SK-N-SH (cell line): ENCODE measurements around the gene TBC1D30. TPM values are rescaled to one million over a fixed set of nuclear protein-coding genes. Genes with fewer than 3 reads are reported as not detected.

Source experiments
- CTCF ChIA-PET: fragments of 300-600, 350-600 bp; formaldehyde crosslinking; extraction: SDS; loops from one replicate; lab custom pipeline; 2021; lab: Yijun Ruan, JAX
- POLR2A ChIA-PET: fragments of 350-600 bp; sonication (Branson Sonifier 250); formaldehyde crosslinking; extraction: SDS; loops from one replicate; lab custom pipeline; 2020; ENCODE audit warnings: antibody characterized with exemption, inconsistent platforms; lab: Yijun Ruan, JAX
- DNase-seq: peaks from one replicate; pipeline ENCODE4 v3.0.0; 2012
- H2AFZ ChIP-seq: fragments of 200-600 bp; sonication (generic); 2 replicates; pipeline ENCODE4 v1.8.1; 2016; ENCODE audit warnings: antibody characterized with exemption, mild to moderate bottlenecking, low read depth
- H3F3A ChIP-seq: fragments of 200-600 bp; sonication (generic); replicated peaks from 2 replicates; pipeline ENCODE3; 2016; ENCODE audit warnings: antibody characterized with exemption, mild to moderate bottlenecking; ENCODE audit not compliant: insufficient read depth
- H3K27ac ChIP-seq, 2 experiments: fragments of 200-500 bp in 1 of 2; fragments of 200-600 bp in 1 of 2; sonication (Bioruptor generic) in 1 of 2; sonication (generic), shearing (Covaris generic) in 1 of 2; 2 replicates each; pipeline versions ENCODE4 v1.5.1 to v1.6.1; 2014 to 2016; ENCODE audit warnings: low read depth in 2 of 2, inconsistent platforms in 1 of 2, low read length in 1 of 2, mild to moderate bottlenecking in 1 of 2, mixed read lengths in 1 of 2
- H3K27me3 ChIP-seq: fragments of 200-600 bp; sonication (generic), shearing (Covaris generic); 2 replicates; pipeline ENCODE4 v1.6.1; 2016; ENCODE audit warnings: mixed run types; ENCODE audit not compliant: insufficient read depth
- H3K36me3 ChIP-seq, 2 experiments: fragments of 200-500 bp in 1 of 2; fragments of 200-600 bp in 1 of 2; sonication (Bioruptor generic) in 1 of 2; sonication (generic) in 1 of 2; replicated peaks in 1 of 2; 2 replicates each; pipeline versions ENCODE3 to v1.5.1; 2014 to 2016; ENCODE audit warnings: low read length in 1 of 2, mild to moderate bottlenecking in 1 of 2; ENCODE audit not compliant: insufficient read depth in 2 of 2, control insufficient read depth in 1 of 2
- H3K4me1 ChIP-seq, 2 experiments: fragments of 200-500 bp in 1 of 2; fragments of 200-600 bp in 1 of 2; sonication (Bioruptor generic) in 1 of 2; sonication (generic), shearing (Covaris generic) in 1 of 2; 2 replicates each; pipeline versions ENCODE4 v1.5.1 to v1.6.1; 2014 to 2016; ENCODE audit warnings: low read depth in 1 of 2, low read length in 1 of 2, mixed run types in 1 of 2; ENCODE audit not compliant: insufficient read depth in 2 of 2, control insufficient read depth in 1 of 2
- H3K4me2 ChIP-seq: fragments of 200-600 bp; sonication (generic), shearing (Covaris generic); 2 replicates; pipeline ENCODE4 v1.6.1; 2017; ENCODE audit warnings: mixed run types
- H3K4me3 ChIP-seq, 2 experiments: fragments of 200-500 bp in 1 of 2; fragments of 200-600 bp in 1 of 2; sonication (Bioruptor generic) in 1 of 2; sonication (generic), shearing (Covaris generic) in 1 of 2; 2 replicates each; pipeline versions ENCODE4 v1.5.1 to v1.8.1; 2014 to 2016; ENCODE audit warnings: low read depth in 2 of 2, inconsistent platforms in 1 of 2, low read length in 1 of 2, mild to moderate bottlenecking in 1 of 2, mixed read lengths in 1 of 2, moderate library complexity in 1 of 2
- H3K79me2 ChIP-seq: fragments of 200-600 bp; sonication (generic); 2 replicates; pipeline ENCODE4 v1.8.1; 2017; ENCODE audit warnings: mild to moderate bottlenecking; ENCODE audit not compliant: insufficient read depth
- H3K9ac ChIP-seq: fragments of 200-600 bp; sonication (generic); 2 replicates; pipeline ENCODE4 v1.6.1; 2017; ENCODE audit warnings: mixed run types
- H3K9me2 ChIP-seq: fragments of 200-600 bp; sonication (generic); 2 replicates; pipeline ENCODE4 v1.6.1; 2017; ENCODE audit warnings: mixed run types
- H3K9me3 ChIP-seq: fragments of 200-600 bp; sonication (generic); 2 replicates; pipeline ENCODE4 v1.6.1; 2017; ENCODE audit warnings: mixed run types, mild to moderate bottlenecking, moderate library complexity
- H4K20me1 ChIP-seq: fragments of 200-600 bp; sonication (generic); 2 replicates; pipeline ENCODE4 v1.6.1; 2017; ENCODE audit warnings: mild to moderate bottlenecking, mixed run types; ENCODE audit not compliant: insufficient read depth
- GATA2 ChIP-seq: sonication (generic); formaldehyde crosslinking; IDR thresholded peaks from 2 replicates; pipeline ENCODE4 v1.5.0; 2020; ENCODE audit warnings: mild to moderate bottlenecking, missing genetic modification reagents
- IRF3 ChIP-seq: fragments of 150-350 bp; IDR thresholded peaks from 2 replicates; pipeline ENCODE4 v1.6.1; 2016; ENCODE audit warnings: mild to moderate bottlenecking, low read depth, low read length
- JUND ChIP-seq: IDR thresholded peaks from 2 replicates; pipeline ENCODE4 v1.4.0; 2012
- POLR2AphosphoS5 ChIP-seq: IDR thresholded peaks from 2 replicates; pipeline ENCODE4 v1.6.1; 2012; ENCODE audit warnings: low read depth, low read length
- RCOR1 ChIP-seq: fragments of 150-350 bp; IDR thresholded peaks from 2 replicates; pipeline ENCODE4 v1.6.1; 2017; ENCODE audit warnings: antibody characterized with exemption, low read length
- RXRA ChIP-seq: IDR thresholded peaks from 2 replicates; pipeline ENCODE4 v1.4.0; 2012; ENCODE audit warnings: low read depth, mild to moderate bottlenecking, borderline replicate concordance
- USF1 ChIP-seq: IDR thresholded peaks from 2 replicates; pipeline ENCODE4 v1.4.0; 2012; ENCODE audit warnings: low read depth, borderline replicate concordance
- WGBS: methylation state at CpG from one replicate; pipeline ENCODE4 v1.1.6; 2017; ENCODE audit warnings: low lambda C conversion rate; 5-methylcytosine and 5-hydroxymethylcytosine counted together
- polyA plus RNA-seq, 3 experiments: library from polyadenylated mRNA; depleted of rRNA; stranded (reverse); fragments of >200 nt; gene quantifications; 2 replicates each; pipeline ENCODE4 v1.2.3, GENCODE V29; 2012
- TF ChIP-seq, protein P1 (sequence below): IDR thresholded peaks from 2 replicates; pipeline ENCODE4 v1.6.1; 2012; ENCODE audit warnings: mild to moderate bottlenecking, low read depth, low read length, moderate library complexity

Gene TBC1D30
- polyA plus RNA-seq, 1 of the 3 experiments (the other 2 are of a cell fraction), result 0.23 TPM

DNA sequence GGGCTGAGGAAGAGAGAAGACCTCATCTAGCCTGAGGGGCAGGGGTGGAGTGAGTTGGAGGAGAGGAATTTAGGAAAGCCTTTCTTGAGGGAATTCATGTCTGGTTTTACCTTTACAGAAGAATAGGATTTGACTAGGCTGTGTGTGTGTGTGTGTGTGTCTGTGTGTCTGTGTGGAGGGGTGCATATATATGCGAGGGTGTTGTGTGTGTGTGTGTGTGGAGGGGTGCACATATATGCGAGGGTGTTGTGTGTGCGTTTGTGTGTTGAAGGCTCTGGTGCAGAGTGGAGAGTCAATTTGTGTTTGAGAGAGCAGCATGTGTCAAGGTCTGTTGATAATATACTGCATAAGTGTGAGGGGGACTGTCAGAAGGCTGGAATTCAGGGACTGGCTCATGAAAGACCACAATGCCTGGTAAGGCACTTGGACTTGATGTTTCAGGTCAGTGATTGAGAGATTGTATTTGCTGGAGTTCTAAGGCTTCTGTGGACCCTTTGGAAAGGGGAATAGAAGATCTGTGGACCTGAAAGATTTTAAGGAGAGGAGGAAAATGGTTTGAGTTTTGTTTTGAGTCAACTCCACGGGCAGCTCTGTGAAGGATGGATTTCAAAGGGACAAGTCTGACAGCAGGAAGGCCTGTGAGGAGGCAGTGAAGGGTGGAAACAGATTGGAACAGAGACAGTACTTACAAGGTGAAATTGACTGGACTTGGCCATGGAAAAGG lies 34.6 kb downstream of the TBC1D30 start:
- no peaks in the 10 kb centered on the region for H3K79me2 ChIP-seq
- WGBS, result 43% methylated on average over 4 of the region's 4 CpGs
- H2AFZ ChIP-seq, result no peak overlapping the region

More for the DNA sequence above, 34.6 kb downstream of the TBC1D30 start:
- ChIA-PET CTCF (no interaction called here), POLR2A (no interaction called here)
- no peaks in the 10 kb centered on the region for H4K20me1 ChIP-seq
- H3K4me3 ChIP-seq, result no peak overlapping the region
- H3K9ac ChIP-seq, result no peak overlapping the region
- peaks cover 13% of the 10 kb centered on the region; the same call in 1 of the 2 replicates for H3K27me3 ChIP-seq
- no peaks in the 10 kb centered on the region for H3K4me1 ChIP-seq
- H3K9me3 ChIP-seq, result no peaks in the 10 kb centered on the region
- no peaks in the 10 kb centered on the region for H3F3A ChIP-seq
- no peak overlapping the region for H3K4me2 ChIP-seq
- no peaks in the 10 kb centered on the region for H3K9me2 ChIP-seq
- no peak overlapping the region for H3K27ac ChIP-seq
- H3K36me3 ChIP-seq, result no peaks in the 10 kb centered on the region
- no peak for DNase-seq
- TF ChIP-seq RCOR1 (no peak), USF1 (no peak), RXRA (no peak), GATA2 (CRISPR knock-in tag) (no peak), JUND (no peak), IRF3 (no peak), POLR2AphosphoS5 (no peak)
- TF ChIP-seq, protein P1, sequence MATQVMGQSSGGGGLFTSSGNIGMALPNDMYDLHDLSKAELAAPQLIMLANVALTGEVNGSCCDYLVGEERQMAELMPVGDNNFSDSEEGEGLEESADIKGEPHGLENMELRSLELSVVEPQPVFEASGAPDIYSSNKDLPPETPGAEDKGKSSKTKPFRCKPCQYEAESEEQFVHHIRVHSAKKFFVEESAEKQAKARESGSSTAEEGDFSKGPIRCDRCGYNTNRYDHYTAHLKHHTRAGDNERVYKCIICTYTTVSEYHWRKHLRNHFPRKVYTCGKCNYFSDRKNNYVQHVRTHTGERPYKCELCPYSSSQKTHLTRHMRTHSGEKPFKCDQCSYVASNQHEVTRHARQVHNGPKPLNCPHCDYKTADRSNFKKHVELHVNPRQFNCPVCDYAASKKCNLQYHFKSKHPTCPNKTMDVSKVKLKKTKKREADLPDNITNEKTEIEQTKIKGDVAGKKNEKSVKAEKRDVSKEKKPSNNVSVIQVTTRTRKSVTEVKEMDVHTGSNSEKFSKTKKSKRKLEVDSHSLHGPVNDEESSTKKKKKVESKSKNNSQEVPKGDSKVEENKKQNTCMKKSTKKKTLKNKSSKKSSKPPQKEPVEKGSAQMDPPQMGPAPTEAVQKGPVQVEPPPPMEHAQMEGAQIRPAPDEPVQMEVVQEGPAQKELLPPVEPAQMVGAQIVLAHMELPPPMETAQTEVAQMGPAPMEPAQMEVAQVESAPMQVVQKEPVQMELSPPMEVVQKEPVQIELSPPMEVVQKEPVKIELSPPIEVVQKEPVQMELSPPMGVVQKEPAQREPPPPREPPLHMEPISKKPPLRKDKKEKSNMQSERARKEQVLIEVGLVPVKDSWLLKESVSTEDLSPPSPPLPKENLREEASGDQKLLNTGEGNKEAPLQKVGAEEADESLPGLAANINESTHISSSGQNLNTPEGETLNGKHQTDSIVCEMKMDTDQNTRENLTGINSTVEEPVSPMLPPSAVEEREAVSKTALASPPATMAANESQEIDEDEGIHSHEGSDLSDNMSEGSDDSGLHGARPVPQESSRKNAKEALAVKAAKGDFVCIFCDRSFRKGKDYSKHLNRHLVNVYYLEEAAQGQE, result no peak
- TF ChIP-seq, all 33 proteins: peak for 0
